WTC11 (cell line): ENCODE measurements around the gene GPR3. TPM values are rescaled to one million over a fixed set of nuclear protein-coding genes. Genes with fewer than 3 reads are reported as not detected.

Experiments used
- ATAC-seq: fragments of 200-7000 bp; cut with Tn5 transposase; 2 replicates; pipeline ENCODE4 v1.10.0; 2021; ENCODE audit warnings: mild to moderate bottlenecking, moderate library complexity
- CTCF ChIA-PET: fragments of 300-600 bp; sonication (Branson Sonifier 250); formaldehyde crosslinking; loops from one replicate; lab custom pipeline; 2021; ENCODE audit warnings: antibody characterized with exemption; lab: Charles Lee
- POLR2A ChIA-PET: fragments of 350-600 bp; sonication (Branson Sonifier 250); formaldehyde crosslinking; loops from one replicate; lab custom pipeline; 2021; ENCODE audit warnings: antibody characterized with exemption; lab: Charles Lee
- DNase-seq: peaks from one replicate; pipeline ENCODE4 v3.0.0; 2021; ENCODE audit warnings: low spot score
- H3K27ac Mint-ChIP-seq: 2 replicates; pipeline ENCODE4 v1.8.0; 2021; ENCODE audit warnings: mixed read lengths
- H3K27me3 Mint-ChIP-seq: 2 replicates; pipeline ENCODE4 v1.8.0; 2021; ENCODE audit warnings: low read depth, mild to moderate bottlenecking, moderate library complexity, mixed read lengths
- H3K36me3 Mint-ChIP-seq: 2 replicates; pipeline ENCODE4 v1.8.0; 2021; ENCODE audit warnings: mixed read lengths
- H3K4me1 Mint-ChIP-seq: 2 replicates; pipeline ENCODE4 v1.8.0; 2022; ENCODE audit warnings: mixed read lengths
- H3K4me3 Mint-ChIP-seq: 2 replicates; pipeline ENCODE4 v1.8.0; 2021; ENCODE audit warnings: mild to moderate bottlenecking, moderate library complexity, mixed read lengths
- H3K9me3 Mint-ChIP-seq: 2 replicates; pipeline ENCODE4 v1.8.0; 2021; ENCODE audit warnings: mixed read lengths
- CREB1 ChIP-seq: sonication (generic); formaldehyde crosslinking; IDR thresholded peaks from 2 replicates; pipeline ENCODE4 v1.8.0; 2023; ENCODE audit warnings: mild to moderate bottlenecking, missing genetic modification reagents
- ETV6 ChIP-seq: sonication (generic); formaldehyde crosslinking; IDR thresholded peaks from 2 replicates; pipeline ENCODE4 v1.8.1; 2022; ENCODE audit warnings: mild to moderate bottlenecking, missing genetic modification reagents
- MAX ChIP-seq: sonication (generic); formaldehyde crosslinking; IDR thresholded peaks from 2 replicates; pipeline ENCODE4 v1.8.0; 2022; ENCODE audit warnings: mild to moderate bottlenecking, missing genetic modification reagents
- NFE2L1 ChIP-seq: sonication (generic); formaldehyde crosslinking; IDR thresholded peaks from 2 replicates; pipeline ENCODE4 v1.8.1; 2023; ENCODE audit warnings: missing genetic modification reagents
- NR3C1 ChIP-seq: sonication (generic); formaldehyde crosslinking; conservative IDR thresholded peaks from 2 replicates; pipeline ENCODE4 v1.8.1; 2023; ENCODE audit warnings: low read depth, mild to moderate bottlenecking, missing genetic modification reagents
- RELA ChIP-seq: sonication (generic); formaldehyde crosslinking; IDR thresholded peaks from 2 replicates; pipeline ENCODE4 v1.8.1; 2022; ENCODE audit warnings: missing genetic modification reagents, mild to moderate bottlenecking, borderline replicate concordance
- SP1 ChIP-seq: sonication (generic); formaldehyde crosslinking; conservative IDR thresholded peaks from 2 replicates; pipeline ENCODE4 v1.8.1; 2022; ENCODE audit warnings: missing genetic modification reagents
- TEAD4 ChIP-seq: sonication (generic); formaldehyde crosslinking; IDR thresholded peaks from 2 replicates; pipeline ENCODE4 v1.8.0; 2022; ENCODE audit warnings: mild to moderate bottlenecking, missing genetic modification reagents
- ZNF138 ChIP-seq: sonication (generic); formaldehyde crosslinking; conservative IDR thresholded peaks from 2 replicates; pipeline ENCODE4 v1.8.1; 2022; ENCODE audit warnings: mild to moderate bottlenecking, moderate library complexity, missing genetic modification reagents
- ZNF263 ChIP-seq: sonication (generic); formaldehyde crosslinking; IDR thresholded peaks from 2 replicates; pipeline ENCODE4 v1.8.1; 2022; ENCODE audit warnings: low read depth, mild to moderate bottlenecking, moderate library complexity, missing genetic modification reagents
- ZNF425 ChIP-seq: fragments of 250-450 bp; sonication (Bioruptor Pico); conservative IDR thresholded peaks from 2 replicates; pipeline ENCODE4 v1.9.0; 2021; ENCODE audit warnings: mild to moderate bottlenecking
- ZNF532 ChIP-seq: fragments of 250-450 bp; sonication (Bioruptor Pico); IDR thresholded peaks from 2 replicates; pipeline ENCODE4 v1.9.0; 2021; ENCODE audit warnings: mild to moderate bottlenecking, borderline replicate concordance
- ZNF671 ChIP-seq: fragments of 250-450 bp; sonication (Bioruptor Pico); IDR thresholded peaks from 2 replicates; pipeline ENCODE4 v1.8.0; 2021; ENCODE audit warnings: mild to moderate bottlenecking
- total RNA-seq: library from RNA; stranded (reverse); gene quantifications from 3 replicates; pipeline ENCODE4 v1.2.3, GENCODE V29; 2021
- TF ChIP-seq, protein P1 (sequence below): sonication (generic); formaldehyde crosslinking; IDR thresholded peaks from 2 replicates; pipeline ENCODE4 v1.8.1; 2023; ENCODE audit warnings: mild to moderate bottlenecking, missing genetic modification reagents, moderate library complexity
- TF ChIP-seq, protein P2 (sequence below): sonication (generic); formaldehyde crosslinking; IDR thresholded peaks from 2 replicates; pipeline ENCODE4 v1.8.0; 2022; ENCODE audit warnings: missing genetic modification reagents
- TF ChIP-seq, protein P3 (sequence below): sonication (generic); formaldehyde crosslinking; IDR thresholded peaks from 2 replicates; pipeline ENCODE4 v1.8.1; 2022; ENCODE audit warnings: mild to moderate bottlenecking, moderate library complexity, missing genetic modification reagents

Gene GPR3
- total RNA-seq, 1 experiment from 2014 or later = 12.4 TPM

- ChIA-PET CTCF (interaction anchor here (0.8 to 8.7 kb wide), 26 partner anchors 11 to 320 kb away, joined by 3 to 258 read pairs (median 8); partner anchors contain the start of genes CD164L2, IFI6 and SYTL1), POLR2A (interaction anchor here (0.6 to 4.1 kb wide), 11 partner anchors 14 to 235 kb away, joined by 3 to 29 read pairs (median 4); partner anchors contain the start of genes CD164L2 and SYTL1)
- TF ChIP-seq RELA (CRISPR knock-in tag) (no peak), TEAD4 (CRISPR knock-in tag) (no peak), ZNF532 (no peak), NR3C1 (CRISPR knock-in tag) (no peak), ZNF263 (no peak), ETV6 (CRISPR knock-in tag) (no peak), CREB1 (CRISPR knock-in tag) (no peak), ZNF138 (CRISPR knock-in tag) (no peak), ZNF671 (no peak), NFE2L1 (CRISPR knock-in tag) (no peak)
- TF ChIP-seq, protein P1, sequence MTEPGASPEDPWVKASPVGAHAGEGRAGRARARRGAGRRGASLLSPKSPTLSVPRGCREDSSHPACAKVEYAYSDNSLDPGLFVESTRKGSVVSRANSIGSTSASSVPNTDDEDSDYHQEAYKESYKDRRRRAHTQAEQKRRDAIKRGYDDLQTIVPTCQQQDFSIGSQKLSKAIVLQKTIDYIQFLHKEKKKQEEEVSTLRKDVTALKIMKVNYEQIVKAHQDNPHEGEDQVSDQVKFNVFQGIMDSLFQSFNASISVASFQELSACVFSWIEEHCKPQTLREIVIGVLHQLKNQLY (CRISPR knock-in tag) = no peak
- TF ChIP-seq, protein P2, sequence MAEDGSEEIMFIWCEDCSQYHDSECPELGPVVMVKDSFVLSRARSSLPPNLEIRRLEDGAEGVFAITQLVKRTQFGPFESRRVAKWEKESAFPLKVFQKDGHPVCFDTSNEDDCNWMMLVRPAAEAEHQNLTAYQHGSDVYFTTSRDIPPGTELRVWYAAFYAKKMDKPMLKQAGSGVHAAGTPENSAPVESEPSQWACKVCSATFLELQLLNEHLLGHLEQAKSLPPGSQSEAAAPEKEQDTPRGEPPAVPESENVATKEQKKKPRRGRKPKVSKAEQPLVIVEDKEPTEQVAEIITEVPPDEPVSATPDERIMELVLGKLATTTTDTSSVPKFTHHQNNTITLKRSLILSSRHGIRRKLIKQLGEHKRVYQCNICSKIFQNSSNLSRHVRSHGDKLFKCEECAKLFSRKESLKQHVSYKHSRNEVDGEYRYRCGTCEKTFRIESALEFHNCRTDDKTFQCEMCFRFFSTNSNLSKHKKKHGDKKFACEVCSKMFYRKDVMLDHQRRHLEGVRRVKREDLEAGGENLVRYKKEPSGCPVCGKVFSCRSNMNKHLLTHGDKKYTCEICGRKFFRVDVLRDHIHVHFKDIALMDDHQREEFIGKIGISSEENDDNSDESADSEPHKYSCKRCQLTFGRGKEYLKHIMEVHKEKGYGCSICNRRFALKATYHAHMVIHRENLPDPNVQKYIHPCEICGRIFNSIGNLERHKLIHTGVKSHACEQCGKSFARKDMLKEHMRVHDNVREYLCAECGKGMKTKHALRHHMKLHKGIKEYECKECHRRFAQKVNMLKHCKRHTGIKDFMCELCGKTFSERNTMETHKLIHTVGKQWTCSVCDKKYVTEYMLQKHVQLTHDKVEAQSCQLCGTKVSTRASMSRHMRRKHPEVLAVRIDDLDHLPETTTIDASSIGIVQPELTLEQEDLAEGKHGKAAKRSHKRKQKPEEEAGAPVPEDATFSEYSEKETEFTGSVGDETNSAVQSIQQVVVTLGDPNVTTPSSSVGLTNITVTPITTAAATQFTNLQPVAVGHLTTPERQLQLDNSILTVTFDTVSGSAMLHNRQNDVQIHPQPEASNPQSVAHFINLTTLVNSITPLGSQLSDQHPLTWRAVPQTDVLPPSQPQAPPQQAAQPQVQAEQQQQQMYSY = no peak
- TF ChIP-seq, protein P3, sequence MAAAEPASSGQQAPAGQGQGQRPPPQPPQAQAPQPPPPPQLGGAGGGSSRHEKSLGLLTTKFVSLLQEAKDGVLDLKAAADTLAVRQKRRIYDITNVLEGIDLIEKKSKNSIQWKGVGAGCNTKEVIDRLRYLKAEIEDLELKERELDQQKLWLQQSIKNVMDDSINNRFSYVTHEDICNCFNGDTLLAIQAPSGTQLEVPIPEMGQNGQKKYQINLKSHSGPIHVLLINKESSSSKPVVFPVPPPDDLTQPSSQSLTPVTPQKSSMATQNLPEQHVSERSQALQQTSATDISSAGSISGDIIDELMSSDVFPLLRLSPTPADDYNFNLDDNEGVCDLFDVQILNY (CRISPR knock-in tag) = no peak
- no peak overlapping the region for H3K27ac Mint-ChIP-seq
- H3K4me1 Mint-ChIP-seq = peaks cover 28% of the 10 kb centered on the region
- no peaks in the 10 kb centered on the region for H3K9me3 Mint-ChIP-seq
- no peak for ATAC-seq
- H3K36me3 Mint-ChIP-seq = no peaks in the 10 kb centered on the region
- peak overlapping the region; percentile 84; the same call in 1 of the 2 replicates for H3K4me3 Mint-ChIP-seq
- peaks cover 39% of the 10 kb centered on the region for H3K27me3 Mint-ChIP-seq
- no peak for DNase-seq
Measured at GRCh38 chr1:27364696-27365371, 27.6 kb upstream of the GPR3 start.

GRCh38 chr1:27365372-27366112, 26.9 kb upstream of the GPR3 start:
- Mint-ChIP-seq H3K4me3 (peak overlapping the region; percentile 84), H3K27ac (peak overlapping the region; percentile 97), H3K36me3 (no peaks in the 10 kb centered on the region), H3K4me1 (peaks cover 25% of the 10 kb centered on the region), H3K27me3 (peaks cover 33% of the 10 kb centered on the region), H3K9me3 (no peaks in the 10 kb centered on the region)
- DNase-seq (peak; percentile 86), ATAC-seq (peak; percentile 53)
- TF ChIP-seq SP1 (CRISPR knock-in tag) = 0 out of 2 replicates have a peak, but pooled peaks have one; percentile 28
- no peak for TF ChIP-seq ZNF425 (CRISPR knock-in tag)
- TF ChIP-seq NFE2L1 (CRISPR knock-in tag) = 0 out of 2 replicates have a peak, but pooled peaks have one; percentile 10
- TF ChIP-seq MAX (CRISPR knock-in tag) = no peak
- POLR2A ChIA-PET = interaction anchor here (0.5 to 4.1 kb wide), 17 partner anchors 8 to 428 kb away, joined by 3 to 29 read pairs (median 4); partner anchors contain the start of genes CD164L2, SYTL1 and WASF2
- CTCF ChIA-PET = interaction anchor here (0.6 to 8.7 kb wide), 41 partner anchors 11 to 688 kb away, joined by 3 to 258 read pairs (median 5); partner anchors contain the start of genes CD164L2, IFI6, SLC9A1 and SYTL1
